ENCODE measurements around the gene WDR81.
A peak's percentile ranks its signal among the peaks of the same experiment; 100 is the strongest.
"Not testable (repeated sequence)": the region's sequence is repeated elsewhere in the genome, so short reads cannot be mapped to it uniquely, and the experiment has no call there.

WDR81 gene

GRCh38 chr17:1753767-1754429 is 29.4 kb downstream of the WDR81 start:
- DNase-seq (ENCODE audit: low read depth in 3 of 3, low spot score in 1 of 3) = no peak

DNA sequence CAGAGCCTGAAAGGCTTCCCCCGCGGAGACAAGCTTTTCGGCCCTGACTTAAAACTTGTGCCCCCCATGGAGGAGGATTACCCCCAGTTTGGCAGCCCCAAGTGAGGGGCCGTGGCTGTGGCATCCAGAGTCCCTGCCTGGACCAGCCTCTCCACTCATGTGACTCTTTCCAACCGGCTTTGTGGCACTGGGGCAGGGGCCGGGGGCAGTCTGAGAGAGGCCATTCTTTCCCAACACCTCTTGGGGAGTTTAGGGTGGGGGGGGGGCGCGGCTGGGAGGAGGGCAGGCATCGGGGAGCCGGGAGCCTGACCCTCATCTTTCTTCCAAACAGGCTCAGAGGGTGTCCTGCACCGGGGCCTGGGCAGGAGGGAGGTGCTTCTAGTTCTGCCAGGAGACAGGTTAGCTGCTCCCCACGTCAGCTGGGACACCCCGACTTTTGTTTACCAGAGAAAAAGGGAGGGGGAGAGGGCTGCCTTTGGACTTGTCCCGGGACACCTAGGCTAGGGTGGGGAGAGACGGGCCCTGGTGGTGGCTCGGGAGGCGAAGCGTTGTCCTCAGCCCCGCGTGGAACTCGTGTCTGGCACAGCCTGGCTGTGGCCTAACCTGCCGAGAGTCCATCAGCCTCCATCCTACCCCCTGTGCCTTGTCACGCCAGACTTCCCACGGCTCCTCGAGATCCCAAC is 30.1 kb downstream of the WDR81 start:
- no peak for DNase-seq (ENCODE audit: low read depth in 3 of 3, low spot score in 1 of 3)

DNA sequence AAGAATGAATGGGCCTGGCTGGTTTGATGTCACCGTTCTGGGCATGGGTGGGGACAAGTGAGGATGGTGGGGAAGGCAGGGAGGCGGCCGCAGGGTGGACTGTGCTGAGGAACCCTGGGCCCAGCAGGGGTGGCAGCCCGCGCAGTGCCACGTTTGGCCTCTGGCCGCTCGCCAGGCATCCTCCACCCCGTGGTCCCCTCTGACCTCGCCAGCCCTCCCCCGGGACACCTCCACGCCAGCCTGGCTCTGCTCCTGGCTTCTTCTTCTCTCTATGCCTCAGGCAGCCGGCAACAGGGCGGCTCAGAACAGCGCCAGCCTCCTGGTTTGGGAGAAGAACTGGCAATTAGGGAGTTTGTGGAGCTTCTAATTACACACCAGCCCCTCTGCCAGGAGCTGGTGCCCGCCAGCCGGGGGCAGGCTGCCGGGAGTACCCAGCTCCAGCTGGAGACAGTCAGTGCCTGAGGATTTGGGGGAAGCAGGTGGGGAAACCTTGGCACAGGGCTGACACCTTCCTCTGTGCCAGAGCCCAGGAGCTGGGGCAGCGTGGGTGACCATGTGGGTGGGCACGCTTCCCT is 30.8 kb downstream of the WDR81 start:
- no peak for DNase-seq (ENCODE audit: low read depth in 3 of 3, low spot score in 1 of 3)

DNA sequence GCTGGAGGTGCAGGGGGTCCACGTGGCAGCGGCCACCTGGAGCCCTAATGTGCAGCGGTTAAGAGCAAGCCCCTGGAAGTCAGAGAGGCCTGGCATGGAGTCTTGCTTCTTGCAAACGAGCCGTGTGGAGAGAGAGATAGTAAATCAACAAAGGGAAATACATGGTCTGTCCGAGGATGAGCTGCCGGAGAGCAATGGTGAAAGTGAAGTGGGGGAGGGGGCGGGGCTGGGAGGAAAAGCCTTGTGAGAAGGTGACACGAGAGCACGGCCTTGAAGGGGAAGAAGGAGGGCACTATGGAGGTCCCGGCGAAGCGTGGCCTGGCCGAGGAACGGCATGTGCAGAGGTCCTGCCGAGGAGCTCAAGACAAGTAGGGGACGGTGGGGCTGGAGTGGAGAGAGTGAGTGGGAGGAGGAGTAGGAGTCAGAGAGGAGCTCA is 31.3 kb downstream of the WDR81 start:
- no peak for DNase-seq (ENCODE audit: low read depth in 3 of 3, low spot score in 1 of 3)

DNA sequence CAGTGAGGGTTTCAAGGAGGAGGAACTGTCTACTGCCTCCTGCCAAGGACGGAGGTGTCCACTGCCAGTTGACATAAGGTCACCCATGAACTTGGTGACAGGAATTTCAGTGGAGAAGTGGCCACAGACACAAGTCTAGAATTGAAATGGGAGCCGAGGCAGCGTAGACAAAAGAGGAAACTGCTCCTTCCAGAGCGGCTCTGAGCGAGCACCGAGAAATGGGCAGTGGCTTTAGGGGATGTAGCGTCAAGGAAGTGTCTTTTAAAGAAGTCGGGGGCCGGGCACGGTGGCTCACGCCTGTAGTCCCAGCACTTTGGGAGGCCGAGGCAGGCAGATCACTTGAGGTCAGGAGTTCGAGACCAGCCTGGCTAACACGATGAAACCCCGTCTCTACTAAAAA is 34.3 kb downstream of the WDR81 start:
- DNase-seq (ENCODE audit: low read depth in 3 of 3, low spot score in 1 of 3) = no peak

DNA sequence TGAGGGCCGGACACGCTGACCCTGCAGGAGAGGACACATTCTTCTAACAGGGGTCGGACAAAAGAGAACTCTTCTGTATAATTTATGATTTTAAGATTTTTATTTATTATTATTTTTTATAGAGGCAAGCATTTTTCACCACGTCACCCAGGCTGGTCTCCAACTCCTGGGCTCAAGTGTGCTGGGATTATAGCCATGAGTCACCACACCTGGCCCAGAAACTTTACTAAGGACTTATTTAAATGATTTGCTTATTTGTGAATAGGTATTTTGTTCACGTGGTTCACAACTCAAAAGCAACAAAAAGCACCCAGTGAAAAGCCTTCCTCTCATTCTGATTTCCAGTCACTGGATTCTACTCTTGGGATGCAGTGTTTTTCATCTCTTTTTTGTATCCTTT is 35.0 kb downstream of the WDR81 start:
- no peak for DNase-seq (ENCODE audit: low read depth in 3 of 3, low spot score in 1 of 3)

- no peak for DNase-seq (ENCODE audit: low read depth in 3 of 3, low spot score in 1 of 3)
Observed at GRCh38 chr17:1762233-1762900, 37.9 kb downstream of the WDR81 start.

DNA sequence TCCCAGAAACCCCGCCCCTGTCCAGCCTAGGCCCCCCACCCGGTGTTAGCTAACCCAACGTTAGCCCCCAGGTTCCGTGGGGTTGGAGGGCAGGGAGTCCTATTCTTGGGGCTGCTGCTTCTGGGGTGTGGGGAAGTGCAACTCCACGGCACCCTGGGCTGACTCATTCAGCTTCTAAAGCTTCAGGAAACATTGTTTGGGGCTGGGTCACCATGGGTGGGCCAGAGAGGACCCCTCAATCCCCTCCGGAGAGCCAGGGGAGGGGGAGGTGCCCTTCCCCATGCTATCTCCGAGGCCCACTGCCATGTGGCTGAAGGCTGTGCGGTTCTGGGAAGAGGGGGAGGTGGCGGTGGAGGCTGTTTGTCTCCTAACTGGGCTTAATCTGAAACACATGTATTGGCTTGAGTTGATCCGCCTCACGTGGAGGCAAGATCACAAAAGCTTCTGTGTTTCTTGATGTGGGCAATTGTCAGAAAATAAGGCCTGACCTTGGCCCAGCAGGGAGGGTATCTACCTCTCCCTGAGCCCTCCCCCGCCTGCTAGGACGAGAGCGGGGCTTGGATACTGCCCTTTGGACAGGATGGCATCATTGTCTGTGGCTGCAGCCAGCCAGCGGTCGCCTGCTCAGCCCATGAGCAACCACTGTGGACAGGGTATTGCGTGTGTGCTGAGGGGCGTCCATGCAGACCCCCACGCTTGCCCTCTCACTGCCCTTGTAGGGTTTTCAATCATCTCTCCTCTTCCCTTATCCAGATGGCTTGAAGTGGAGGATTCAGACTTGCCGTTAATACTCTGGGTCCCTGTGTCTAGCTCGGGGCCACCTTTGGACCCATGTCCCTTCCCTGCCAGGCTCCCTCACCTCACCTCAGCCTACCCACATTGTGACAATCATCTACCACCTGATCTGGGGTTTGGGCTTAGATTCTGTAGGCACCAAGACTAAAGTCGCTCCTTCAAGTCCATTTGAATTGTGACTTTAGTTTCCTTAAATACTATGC is 38.7 kb downstream of the WDR81 start:
- no peak for DNase-seq (ENCODE audit: low read depth in 3 of 3, low spot score in 1 of 3)

DNA sequence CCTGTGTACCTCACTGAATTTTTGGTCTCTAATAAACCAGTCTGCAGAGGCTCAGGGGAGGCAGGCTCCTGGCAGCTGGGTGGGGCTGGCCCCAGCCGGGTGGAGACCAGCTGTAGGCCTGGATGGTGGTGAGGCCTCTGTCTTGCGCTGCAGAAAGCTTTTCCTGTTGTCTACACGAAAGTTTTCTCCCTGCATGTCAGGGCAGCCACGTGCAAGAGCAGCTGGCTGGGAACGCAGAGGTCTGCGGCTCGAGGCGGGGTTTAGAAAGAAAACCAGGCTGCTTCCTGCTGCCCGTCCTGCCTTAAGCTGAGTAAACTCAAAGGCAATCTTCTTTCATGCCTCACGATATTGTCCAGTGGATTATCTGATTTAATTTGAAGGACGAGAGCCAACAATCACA is 39.8 kb downstream of the WDR81 start:
- peak in 2 of 3 donors; percentile 22 to 42 for DNase-seq (ENCODE audit: low read depth in 3 of 3, low spot score in 1 of 3)

- DNase-seq (ENCODE audit: low read depth in 3 of 3, low spot score in 1 of 3) = not testable (repeated sequence)
Observed at GRCh38 chr17:1764705-1765104, 40.2 kb downstream of the WDR81 start.

DNA sequence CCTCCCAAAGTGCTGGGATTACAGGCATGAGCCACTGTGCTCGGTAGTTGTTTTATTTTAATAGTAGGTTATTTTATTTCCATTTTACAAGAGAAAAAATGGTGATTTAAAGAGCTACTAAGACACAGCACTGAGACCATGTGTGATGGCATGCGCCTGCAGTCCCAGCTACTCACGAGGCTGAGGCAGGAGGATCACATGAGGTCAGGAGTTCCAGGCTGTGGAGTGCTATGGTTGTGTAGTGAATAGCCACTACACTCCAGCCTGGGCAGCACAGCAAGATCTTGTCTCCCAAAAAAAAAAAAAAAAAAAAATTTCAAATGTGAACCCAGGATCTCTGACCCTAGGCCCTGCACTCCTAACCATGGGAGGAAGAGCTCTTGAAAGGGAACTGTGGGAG is 41.1 kb downstream of the WDR81 start:
- DNase-seq (ENCODE audit: low read depth in 3 of 3, low spot score in 1 of 3) = no peak

- DNase-seq (ENCODE audit: low read depth in 3 of 3, low spot score in 1 of 3) = no peak
Observed at GRCh38 chr17:1766382-1767135, 42.1 kb downstream of the WDR81 start.

DNA sequence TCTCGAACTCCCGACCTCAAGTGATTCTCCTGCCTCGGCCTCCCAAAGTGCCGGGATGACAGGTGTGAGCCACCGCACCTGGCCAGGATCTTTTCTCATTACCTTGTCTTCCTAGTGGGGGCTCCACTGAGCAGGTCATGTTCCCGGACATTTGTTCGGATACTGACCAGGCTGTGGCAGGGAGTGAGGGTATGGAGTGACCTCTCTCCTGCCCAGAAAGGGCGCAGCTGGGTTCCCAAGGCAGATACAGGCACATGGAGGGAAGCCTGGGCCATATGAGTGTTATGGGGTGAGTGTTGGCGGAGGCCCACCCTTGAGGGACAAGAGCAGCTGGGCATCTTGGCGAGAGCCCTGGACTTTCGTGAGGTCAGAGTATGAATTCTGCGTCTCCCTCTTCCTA is 42.9 kb downstream of the WDR81 start:
- no peak for DNase-seq (ENCODE audit: low read depth in 3 of 3, low spot score in 1 of 3)

- DNase-seq (ENCODE audit: low read depth in 3 of 3, low spot score in 1 of 3) = no peak
Observed at GRCh38 chr17:1769822-1770477, 45.4 kb downstream of the WDR81 start.

- not testable (repeated sequence) for DNase-seq (ENCODE audit: low read depth in 3 of 3, low spot score in 1 of 3)
Observed at GRCh38 chr17:1773000-1773695, 48.6 kb downstream of the WDR81 start.

DNA sequence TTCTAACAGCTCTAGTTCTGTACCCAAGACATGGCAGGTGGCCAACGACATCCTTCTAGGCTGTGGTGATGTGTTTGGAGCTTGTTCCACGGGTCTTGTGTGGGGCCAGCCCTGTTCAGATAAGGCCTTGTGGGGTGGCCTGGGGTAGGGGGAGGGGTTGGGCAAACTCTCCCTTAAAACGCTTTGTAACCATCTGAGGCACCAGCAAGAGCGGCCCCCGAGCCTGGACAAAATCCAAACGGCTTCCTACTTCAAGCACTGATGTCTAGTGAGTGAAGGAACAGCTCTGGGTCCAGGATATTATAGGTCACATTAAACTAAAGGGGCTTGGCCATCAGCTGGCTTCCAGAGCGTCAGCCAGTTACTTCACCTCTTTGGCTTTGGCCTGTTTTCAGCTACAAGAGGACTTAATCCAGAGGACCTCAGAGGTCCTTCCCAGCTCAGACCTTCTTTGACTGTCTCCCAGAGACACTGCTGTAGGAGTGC is 49.2 kb downstream of the WDR81 start:
- no peak for DNase-seq (ENCODE audit: low read depth in 3 of 3, low spot score in 1 of 3)

- DNase-seq (ENCODE audit: low read depth in 3 of 3, low spot score in 1 of 3) = no peak
Observed at GRCh38 chr17:1774390-1775176, 50.1 kb downstream of the WDR81 start.

DNA sequence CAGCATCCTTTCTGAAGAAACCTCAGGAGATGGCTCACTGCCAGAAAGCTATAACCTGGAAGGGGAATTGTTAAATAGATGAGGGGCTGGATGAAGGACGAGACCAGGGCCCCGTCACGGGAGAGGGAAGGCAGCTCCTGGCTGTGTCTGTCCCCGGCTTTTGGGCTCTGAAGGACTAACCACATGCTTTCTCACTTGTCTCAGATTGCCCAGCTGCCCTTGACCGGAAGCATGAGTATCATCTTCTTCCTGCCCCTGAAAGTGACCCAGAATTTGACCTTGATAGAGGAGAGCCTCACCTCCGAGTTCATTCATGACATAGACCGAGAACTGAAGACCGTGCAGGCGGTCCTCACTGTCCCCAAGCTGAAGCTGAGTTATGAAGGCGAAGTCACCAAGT is 51.8 kb downstream of the WDR81 start:
- no peak for DNase-seq (ENCODE audit: low read depth in 3 of 3, low spot score in 1 of 3)

Data from stimulated activated CD4-positive, alpha-beta T cell treated with anti-CD3 and anti-CD28 coated beads, TNF-alpha, amount 100 ng/mL, for 1 hour (primary cell).